HL-60 (cell line): ENCODE measurements around the gene TSPEAR.

Source experiments
- DNase-seq, 2 experiments: peaks; one replicate each; pipeline ENCODE4 v3.0.0-alpha.2; 2010 to 2020; ENCODE audit warnings: low read depth in 1 of 2, low spot score in 1 of 2
- H3K27ac ChIP-seq: fragments of 250-450 bp; sonication (Bioruptor Pico); replicated peaks from 2 replicates; pipeline ENCODE4 v1.5.1; 2020; ENCODE audit warnings: mild to moderate bottlenecking, moderate library complexity
- H3K27me3 ChIP-seq: fragments of 250-450 bp; sonication (Bioruptor Pico); 2 replicates; pipeline ENCODE4 v1.5.1; 2021; ENCODE audit warnings: mild to moderate bottlenecking, moderate library complexity; ENCODE audit not compliant: insufficient read depth, poor library complexity, severe bottlenecking
- H3K4me3 ChIP-seq: replicated peaks from 2 replicates; pipeline ENCODE4 v1.5.1; 2011; ENCODE audit warnings: mild to moderate bottlenecking, control low read depth, low read length; ENCODE audit not compliant: insufficient read depth
- CTCF ChIP-seq: IDR thresholded peaks from one replicate; pipeline ENCODE4 v1.5.1; 2011; ENCODE audit warnings: low read length, control low read depth, inconsistent platforms; ENCODE audit not compliant: insufficient read depth
- GABPA ChIP-seq: IDR thresholded peaks from 2 replicates; pipeline ENCODE4 v1.6.1; 2012; ENCODE audit warnings: low read depth
- POLR2AphosphoS5 ChIP-seq: IDR thresholded peaks from 2 replicates; pipeline ENCODE4 v1.6.1; 2012; ENCODE audit warnings: low read depth
- REST ChIP-seq: IDR thresholded peaks from 2 replicates; pipeline ENCODE4 v1.6.1; 2012; ENCODE audit warnings: low read depth; ENCODE audit not compliant: insufficient replicate concordance
- SPI1 ChIP-seq: IDR thresholded peaks from 2 replicates; pipeline ENCODE4 v1.6.1; 2012; ENCODE audit warnings: low read depth, mild to moderate bottlenecking, borderline replicate concordance

TSPEAR gene

GRCh38 chr21:44533891-44534627 lies 177.3 kb downstream of the TSPEAR start:
- TF ChIP-seq GABPA: no peak
- TF ChIP-seq REST: no peak
- TF ChIP-seq SPI1: no peak
- no peak for TF ChIP-seq CTCF
- no peak for TF ChIP-seq POLR2AphosphoS5
- H3K27ac ChIP-seq: no peak overlapping the region
- no peak for DNase-seq
- H3K4me3 ChIP-seq: no peak overlapping the region
- no peaks in the 10 kb centered on the region for H3K27me3 ChIP-seq

- TF ChIP-seq CTCF (no peak), GABPA (no peak), SPI1 (no peak), REST (no peak), POLR2AphosphoS5 (no peak)
- H3K4me3 ChIP-seq: no peak overlapping the region
- H3K27me3 ChIP-seq: no peaks in the 10 kb centered on the region
- no peak for DNase-seq
- no peak overlapping the region for H3K27ac ChIP-seq
Observed at GRCh38 chr21:44533121-44533890, 178.1 kb downstream of the TSPEAR start.

- Histone ChIP-seq H3K27me3 (no peaks in the 10 kb centered on the region), H3K27ac (no peak overlapping the region), H3K4me3 (no peak overlapping the region)
- no peak for DNase-seq
- no peak for TF ChIP-seq CTCF
- TF ChIP-seq GABPA: no peak
- TF ChIP-seq REST: no peak
- TF ChIP-seq SPI1: no peak
- no peak for TF ChIP-seq POLR2AphosphoS5
Observed at GRCh38 chr21:44532712-44533111, 178.7 kb downstream of the TSPEAR start.
